HEK293T (cell line): Measurements from ENCODE around the gene HAO2.

Experiments used
- ARNT ChIP-seq: fragments of 450-650 bp; IDR thresholded peaks from 2 replicates; pipeline ENCODE4 v1.6.1; 2017; ENCODE audit warnings: mild to moderate bottlenecking
- BHLHE40 ChIP-seq: fragments of 450-650 bp; IDR thresholded peaks from 2 replicates; pipeline ENCODE4 v1.6.1; 2016; ENCODE audit warnings: mild to moderate bottlenecking, moderate library complexity, borderline replicate concordance
- ELF4 ChIP-seq: fragments of 450-650 bp; IDR thresholded peaks from 2 replicates; pipeline ENCODE4 v1.6.1; 2017; ENCODE audit warnings: antibody characterized with exemption
- FOXA1 ChIP-seq: fragments of 450-650 bp; IDR thresholded peaks from 2 replicates; pipeline ENCODE4 v1.6.1; 2016; ENCODE audit warnings: mild to moderate bottlenecking
- HDGF ChIP-seq: fragments of 450-650 bp; IDR thresholded peaks from 2 replicates; pipeline ENCODE4 v1.6.1; 2017; ENCODE audit warnings: antibody characterized with exemption, borderline replicate concordance
- NFRKB ChIP-seq: fragments of 450-650 bp; IDR thresholded peaks from 2 replicates; pipeline ENCODE4 v1.6.1; 2016; ENCODE audit warnings: mild to moderate bottlenecking, moderate library complexity
- SP1 ChIP-seq: fragments of 450-650 bp; IDR thresholded peaks from 2 replicates; pipeline ENCODE4 v1.6.1; 2017
- SUZ12 ChIP-seq: fragments of 450-650 bp; IDR thresholded peaks from 2 replicates; pipeline ENCODE4 v1.6.1; 2016; ENCODE audit warnings: mild to moderate bottlenecking

GRCh38 chr1:119338004-119338403, 30.6 kb upstream of the HAO2 start:
- TF ChIP-seq HDGF (no peak), BHLHE40 (no peak), ELF4 (no peak), FOXA1 (no peak), SP1 (no peak), NFRKB (no peak), ARNT (no peak), SUZ12 (no peak)
